ENCODE data around the gene RGS14.

DNA sequence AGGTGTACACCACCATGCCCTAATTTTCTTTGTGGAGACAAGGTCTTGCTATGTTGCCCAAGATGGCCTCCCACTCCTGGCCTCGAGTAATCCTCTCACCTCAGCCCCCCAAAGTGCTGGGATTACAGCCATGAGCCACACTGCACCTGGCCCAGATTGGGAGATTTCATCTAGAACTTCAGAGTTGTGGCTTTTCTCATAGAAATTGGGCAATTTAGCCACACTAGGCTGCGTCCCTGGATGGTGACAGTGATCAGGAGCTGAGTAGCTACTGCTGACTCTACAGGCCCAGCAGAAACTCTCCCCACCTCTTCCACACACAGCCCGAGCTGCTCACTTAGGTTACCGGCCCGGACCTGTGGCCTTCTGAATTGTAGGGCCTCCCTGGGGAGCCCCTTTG lies 35.0 kb downstream of the RGS14 start:
- TF ChIP-seq EZH2 (IDR thresholded peaks at IDR 0.05) = no peak
- no peak for TF ChIP-seq POLR2AphosphoS5 (IDR thresholded peaks at IDR 0.05; ENCODE audit: borderline replicate concordance, low read depth, low read length)
- TF ChIP-seq FOXP2 (optimal IDR thresholded peaks at IDR 0.05; ENCODE audit: control extremely low read depth, extremely low read length, insufficient read depth) = no peak
